ENCODE measurements around the gene CALR.
"Not testable (repeated sequence)": the region's sequence is repeated elsewhere in the genome, so short reads cannot be mapped to it uniquely, and the experiment has no call there.

Gene CALR

DNA sequence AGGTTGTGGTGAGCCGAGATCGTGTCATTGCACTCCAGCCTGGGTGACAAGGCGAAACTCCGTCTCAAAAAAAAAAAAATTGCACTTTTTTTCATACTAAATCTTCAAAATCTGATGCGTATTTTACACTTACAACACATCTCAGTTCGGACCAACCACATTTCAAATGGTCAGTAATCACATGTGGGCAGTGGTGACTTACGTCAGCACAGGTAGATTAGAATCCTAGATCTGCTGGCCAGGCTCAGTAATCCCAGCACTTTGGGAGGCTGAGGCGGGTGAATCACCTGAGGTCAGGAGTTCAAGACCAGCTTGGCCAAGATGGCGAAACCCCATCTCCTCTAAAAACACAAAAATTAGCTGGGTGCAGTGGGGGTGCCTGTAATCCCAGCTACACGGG lies 3.3 kb upstream of the CALR start:
- DNase-seq = no peak

DNA sequence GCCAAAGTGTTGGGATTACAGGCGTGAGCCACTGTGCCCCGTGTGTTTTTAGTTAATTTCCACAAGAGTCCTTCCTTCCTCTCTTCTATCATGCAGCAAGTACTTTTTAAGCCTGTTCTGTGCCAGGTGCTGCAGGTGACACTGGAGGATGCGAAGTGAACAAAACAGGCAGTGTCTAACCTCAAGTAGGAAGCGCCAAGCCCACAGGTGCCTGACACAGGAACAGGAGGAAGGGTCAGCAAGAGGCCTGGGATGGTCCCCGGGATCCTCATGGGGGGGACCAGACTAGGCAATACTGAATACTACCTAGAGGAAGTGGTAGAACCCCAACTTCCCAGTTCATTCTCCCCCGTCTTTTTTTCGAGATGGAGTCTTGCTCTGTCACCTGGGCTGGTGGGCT lies 1.8 kb upstream of the CALR start:
- no peak for DNase-seq

DNA sequence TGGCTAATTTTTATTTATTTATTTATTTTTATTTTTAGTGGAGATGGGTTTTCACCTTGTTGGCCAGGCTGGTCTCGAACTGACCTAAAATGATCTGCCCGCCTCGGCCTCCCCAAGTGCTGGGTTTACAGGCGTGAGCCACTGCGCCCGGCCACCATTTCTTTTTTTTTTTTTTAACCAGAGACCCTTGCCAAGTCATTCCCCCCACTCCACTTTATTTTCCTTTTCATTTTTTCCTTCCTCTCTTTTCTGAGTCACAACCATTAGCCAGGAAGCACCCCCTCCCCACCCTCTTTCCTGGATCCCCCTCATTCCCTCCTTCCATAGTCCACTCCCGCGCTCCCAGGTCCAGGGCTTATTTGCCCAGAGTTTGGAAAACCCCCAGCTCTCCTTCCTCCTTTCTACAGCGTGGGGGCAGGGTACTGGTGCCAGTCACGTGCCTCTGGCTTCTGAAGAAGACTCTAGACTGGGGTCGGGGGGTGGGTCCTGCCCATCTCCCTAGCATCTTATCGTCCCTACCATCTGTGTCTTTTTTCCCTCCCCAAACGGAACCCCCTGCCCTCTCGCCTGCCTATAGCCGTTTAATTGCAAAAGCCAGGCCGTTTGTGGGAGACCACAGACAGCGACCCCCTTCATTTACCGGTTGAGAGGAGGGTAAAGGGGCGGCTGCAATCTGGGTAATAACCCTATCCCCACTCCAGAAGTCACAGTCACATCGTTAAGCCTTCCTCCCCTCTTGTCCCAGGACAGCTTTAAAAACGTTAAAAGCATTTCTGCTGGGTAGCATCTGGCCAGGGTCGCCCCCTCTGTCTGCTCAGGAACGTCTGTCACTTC lies 1.1 kb upstream of the CALR start:
- DNase-seq = no peak

DNA sequence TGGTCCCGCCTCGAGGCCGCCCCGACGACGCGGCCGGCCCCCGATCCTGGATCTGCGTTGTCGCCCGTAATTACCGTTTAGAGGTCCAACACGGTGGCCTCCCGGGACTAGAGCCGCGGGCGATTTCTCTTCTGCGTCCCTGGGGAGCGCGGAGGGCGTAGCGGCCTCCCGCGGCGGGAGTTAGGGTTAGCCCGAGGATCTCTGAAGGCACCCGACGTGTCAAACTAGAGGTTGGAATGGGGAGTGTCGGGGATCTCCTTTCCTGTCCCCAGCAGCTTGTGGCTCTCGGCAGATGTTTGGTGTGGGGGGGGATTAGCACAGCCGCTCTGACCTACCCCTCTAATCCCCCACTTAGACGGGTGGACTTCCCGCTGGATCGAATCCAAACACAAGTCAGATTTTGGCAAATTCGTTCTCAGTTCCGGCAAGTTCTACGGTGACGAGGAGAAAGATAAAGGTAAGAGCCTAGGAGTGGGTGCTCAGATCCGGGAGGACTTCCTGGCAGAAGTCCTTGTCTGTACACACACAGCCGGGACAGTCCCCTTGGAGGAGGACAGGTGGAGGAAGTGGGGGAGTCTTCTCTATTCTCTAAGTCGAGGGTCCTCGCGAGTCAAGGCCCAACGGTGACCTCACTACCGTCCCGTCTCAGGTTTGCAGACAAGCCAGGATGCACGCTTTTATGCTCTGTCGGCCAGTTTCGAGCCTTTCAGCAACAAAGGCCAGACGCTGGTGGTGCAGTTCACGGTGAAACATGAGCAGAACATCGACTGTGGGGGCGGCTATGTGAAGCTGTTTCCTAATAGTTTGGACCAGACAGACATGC lies 581 bp downstream of the CALR start:
- DNase-seq = no peak

DNA sequence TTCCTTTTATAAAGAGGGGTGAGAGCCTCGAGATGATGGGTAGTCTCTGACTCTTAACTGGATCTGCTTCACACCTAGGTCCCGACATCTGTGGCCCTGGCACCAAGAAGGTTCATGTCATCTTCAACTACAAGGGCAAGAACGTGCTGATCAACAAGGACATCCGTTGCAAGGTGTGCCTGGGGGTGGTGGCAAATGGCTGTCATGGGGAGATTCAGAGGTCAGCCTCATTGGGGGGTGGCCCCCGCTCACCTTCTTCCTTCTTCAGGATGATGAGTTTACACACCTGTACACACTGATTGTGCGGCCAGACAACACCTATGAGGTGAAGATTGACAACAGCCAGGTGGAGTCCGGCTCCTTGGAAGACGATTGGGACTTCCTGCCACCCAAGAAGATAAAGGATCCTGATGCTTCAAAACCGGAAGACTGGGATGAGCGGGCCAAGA lies 1.6 kb downstream of the CALR start:
- DNase-seq = no peak

DNA sequence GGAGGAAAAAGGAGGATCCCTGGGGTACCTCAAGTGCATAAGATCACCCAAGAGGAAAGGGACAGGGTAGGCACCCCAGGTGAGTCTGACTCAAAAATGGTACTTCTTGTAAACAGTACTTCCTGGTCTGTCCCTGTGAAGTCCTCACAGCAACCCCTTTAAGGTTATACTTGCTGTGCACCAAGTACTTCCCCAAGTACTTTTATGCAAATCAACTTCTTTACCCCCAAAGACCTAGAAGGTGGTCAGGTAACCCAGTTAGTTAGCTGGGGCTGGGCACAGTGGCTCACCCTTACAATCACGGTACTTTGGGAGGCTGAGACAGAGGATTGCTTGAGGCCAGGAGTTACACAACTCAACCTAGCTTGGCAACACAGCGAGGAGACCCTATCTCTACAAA lies 2.5 kb downstream of the CALR start:
- no peak for DNase-seq

DNA sequence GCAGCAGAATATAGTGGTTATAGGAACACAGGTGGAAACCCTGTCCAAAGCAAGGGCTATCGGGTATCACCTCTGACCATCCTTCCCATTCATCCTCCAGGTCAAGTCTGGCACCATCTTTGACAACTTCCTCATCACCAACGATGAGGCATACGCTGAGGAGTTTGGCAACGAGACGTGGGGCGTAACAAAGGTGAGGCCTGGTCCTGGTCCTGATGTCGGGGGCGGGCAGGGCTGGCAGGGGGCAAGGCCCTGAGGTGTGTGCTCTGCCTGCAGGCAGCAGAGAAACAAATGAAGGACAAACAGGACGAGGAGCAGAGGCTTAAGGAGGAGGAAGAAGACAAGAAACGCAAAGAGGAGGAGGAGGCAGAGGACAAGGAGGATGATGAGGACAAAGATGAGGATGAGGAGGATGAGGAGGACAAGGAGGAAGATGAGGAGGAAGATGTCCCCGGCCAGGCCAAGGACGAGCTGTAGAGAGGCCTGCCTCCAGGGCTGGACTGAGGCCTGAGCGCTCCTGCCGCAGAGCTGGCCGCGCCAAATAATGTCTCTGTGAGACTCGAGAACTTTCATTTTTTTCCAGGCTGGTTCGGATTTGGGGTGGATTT lies 5.1 kb downstream of the CALR start:
- no peak for DNase-seq

DNA sequence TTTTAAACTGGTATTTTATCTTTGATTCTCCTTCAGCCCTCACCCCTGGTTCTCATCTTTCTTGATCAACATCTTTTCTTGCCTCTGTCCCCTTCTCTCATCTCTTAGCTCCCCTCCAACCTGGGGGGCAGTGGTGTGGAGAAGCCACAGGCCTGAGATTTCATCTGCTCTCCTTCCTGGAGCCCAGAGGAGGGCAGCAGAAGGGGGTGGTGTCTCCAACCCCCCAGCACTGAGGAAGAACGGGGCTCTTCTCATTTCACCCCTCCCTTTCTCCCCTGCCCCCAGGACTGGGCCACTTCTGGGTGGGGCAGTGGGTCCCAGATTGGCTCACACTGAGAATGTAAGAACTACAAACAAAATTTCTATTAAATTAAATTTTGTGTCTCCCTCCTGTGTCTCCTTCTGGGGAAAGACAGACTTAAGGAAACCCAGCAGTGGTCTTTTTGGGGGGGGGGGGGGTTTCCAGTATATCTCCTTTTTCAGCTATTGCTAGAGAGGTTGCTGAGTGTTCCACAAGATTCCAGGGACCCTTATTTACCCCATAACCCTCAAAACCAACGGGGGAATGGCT lies 5.8 kb downstream of the CALR start:
- DNase-seq = no peak

DNA sequence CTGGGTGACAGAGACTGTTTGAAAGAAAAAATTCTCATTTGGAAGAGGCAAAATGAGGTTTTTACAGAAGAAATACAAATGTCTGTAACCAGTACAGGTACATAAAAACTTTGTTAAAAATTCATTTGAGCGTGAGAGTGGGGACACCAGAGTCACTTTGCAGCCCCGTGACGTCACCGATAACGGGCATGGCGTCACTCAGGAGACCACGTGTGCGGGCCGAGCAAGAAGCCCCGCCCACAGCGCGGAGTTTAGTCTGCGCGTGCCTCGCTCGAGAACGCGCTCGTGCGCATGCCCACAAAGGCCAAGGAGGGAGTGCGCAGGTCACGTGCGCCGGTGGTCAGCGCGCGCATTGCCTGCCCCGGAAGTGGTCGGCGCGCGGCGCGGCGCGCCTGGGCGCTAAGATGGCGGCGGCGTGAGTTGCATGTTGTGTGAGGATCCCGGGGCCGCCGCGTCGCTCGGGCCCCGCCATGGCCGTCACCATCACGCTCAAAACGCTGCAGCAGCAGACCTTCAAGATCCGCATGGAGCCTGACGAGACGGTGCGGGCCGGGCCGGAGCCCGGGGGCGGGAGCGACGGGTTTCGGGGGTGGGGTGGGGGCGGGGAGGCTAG lies 7.2 kb downstream of the CALR start, which contains the start of gene RAD23A:
TSS of gene RAD23A (plus strand) at position 384 of the 613 bp plus-strand sequence. CDS start at position 471, 87 bp downstream.
- peak; percentile 93 for DNase-seq

DNA sequence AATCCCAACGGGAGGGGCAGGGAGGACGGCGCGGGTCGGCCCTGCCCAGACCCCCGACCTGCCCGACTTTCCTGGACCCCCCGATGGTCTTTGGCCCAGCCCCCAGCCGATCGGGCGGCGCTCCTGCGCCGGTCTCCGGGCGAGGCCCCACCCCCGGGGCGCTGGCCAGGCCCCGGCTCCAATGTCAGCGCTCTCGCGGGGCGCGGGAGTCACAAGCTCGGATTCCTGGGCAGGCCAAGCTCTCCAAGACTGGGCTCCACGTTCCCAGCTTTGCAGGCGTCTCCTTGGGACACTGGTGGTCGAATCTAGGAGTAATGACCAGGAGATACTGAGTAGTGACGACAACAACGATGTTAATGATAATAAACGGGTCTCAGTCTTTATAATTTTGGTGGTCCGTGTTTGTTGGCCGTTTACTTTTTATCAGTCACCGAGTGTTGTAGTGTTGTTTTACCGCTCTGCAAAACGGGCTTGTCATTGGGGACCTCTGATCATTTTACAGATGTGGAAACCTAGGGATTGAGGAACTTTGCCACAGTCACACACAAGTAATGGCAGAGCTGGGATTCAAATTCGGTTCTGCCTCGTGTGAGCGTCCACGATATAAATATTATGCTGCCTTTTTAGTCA lies 7.8 kb downstream of the CALR start:
- DNase-seq = no peak

DNA sequence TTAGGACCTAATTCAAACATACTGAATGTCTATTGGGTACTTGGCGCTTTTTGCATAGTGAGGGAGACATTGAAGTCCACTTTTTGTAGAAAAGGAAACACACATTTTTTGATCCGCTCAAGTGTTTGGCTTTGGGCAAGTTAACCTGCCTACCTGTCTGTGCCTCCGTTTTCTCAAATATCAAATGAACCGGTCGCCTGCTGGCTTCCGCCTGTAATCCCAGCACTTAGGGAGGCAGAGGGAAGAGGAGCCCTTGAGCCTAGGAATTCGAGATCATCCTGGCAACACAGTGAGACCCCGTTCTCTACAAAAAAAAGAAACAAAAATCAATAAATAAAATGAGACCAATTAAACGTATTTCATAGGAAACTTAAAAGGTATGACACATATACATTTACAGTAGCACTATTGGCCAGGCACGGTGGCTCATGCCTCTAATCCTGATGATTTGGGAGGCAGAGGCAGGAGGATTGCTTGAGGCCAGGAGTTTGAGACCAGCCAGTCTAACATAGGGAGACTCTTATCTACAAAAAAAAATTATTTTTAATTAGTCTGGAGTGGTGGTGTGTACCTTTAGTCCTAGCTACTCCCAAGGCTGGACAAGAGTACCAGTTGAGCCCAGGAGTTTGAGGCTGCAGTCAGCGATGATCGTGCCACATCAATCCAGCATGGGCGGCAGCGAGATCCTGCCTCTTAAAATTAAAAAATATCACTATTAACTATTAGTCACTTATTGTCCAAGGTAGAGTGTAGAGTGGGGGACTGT lies 8.5 kb downstream of the CALR start:
- DNase-seq = no peak

DNA sequence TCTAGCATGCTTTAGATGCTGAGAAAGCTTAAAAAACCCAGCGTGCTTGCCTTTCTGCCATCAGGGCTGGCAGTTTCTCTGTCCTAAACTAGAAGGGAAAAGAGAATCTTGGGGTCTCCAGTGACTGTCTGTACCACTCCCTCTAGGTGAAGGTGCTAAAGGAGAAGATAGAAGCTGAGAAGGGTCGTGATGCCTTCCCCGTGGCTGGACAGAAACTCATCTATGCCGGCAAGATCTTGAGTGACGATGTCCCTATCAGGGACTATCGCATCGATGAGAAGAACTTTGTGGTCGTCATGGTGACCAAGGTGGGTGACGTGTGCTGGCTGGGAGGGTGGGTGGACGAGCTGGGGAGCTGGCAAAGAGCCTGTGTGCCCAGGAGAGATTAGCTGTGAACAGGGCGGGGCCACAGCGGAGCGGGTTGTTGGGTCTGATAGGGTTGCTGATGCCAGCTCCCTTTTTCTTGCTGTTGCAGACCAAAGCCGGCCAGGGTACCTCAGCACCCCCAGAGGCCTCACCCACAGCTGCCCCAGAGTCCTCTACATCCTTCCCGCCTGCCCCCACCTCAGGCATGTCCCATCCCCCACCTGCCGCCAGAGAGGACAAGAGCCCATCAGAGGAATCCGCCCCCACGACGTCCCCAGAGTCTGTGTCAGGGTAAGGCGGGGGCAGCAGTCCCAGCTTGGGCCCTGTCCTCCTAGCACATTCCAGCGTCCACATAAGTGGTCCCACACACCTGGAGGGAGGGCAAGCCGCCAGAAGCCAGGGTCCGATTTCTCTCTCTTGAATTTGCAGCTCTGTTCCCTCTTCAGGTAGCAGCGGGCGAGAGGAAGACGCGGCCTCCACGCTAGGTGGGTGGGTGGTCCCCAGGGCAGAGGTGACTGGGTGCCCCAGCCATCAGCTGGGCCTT lies 9.5 kb downstream of the CALR start:
- DNase-seq = no peak

DNA sequence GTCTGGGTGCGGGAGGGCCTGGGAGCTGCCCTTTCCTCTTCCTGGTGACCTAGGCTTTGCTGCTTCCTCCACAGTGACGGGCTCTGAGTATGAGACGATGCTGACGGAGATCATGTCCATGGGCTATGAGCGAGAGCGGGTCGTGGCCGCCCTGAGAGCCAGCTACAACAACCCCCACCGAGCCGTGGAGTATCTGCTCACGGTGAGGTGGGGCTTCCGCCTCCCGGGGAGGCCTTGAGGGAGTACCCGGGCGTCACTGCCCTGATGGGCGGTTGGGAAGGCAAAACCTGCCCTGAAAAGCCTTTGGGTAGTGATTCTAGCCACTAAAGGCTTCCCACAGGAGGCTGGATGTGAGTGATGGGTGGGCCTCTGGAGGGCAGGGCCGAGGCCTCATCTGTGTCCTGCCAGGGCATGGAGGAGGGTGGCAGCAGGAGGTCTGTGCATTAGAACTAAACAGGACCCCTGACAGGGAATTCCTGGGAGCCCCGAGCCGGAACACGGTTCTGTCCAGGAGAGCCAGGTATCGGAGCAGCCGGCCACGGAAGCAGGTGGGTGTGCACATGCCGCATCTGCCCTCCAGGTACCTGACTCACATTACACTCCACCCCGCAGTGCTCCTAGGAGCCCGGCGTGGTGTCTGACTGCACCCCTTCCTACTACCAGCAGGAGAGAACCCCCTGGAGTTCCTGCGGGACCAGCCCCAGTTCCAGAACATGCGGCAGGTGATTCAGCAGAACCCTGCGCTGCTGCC lies 10.4 kb downstream of the CALR start:
- DNase-seq = no peak

DNA sequence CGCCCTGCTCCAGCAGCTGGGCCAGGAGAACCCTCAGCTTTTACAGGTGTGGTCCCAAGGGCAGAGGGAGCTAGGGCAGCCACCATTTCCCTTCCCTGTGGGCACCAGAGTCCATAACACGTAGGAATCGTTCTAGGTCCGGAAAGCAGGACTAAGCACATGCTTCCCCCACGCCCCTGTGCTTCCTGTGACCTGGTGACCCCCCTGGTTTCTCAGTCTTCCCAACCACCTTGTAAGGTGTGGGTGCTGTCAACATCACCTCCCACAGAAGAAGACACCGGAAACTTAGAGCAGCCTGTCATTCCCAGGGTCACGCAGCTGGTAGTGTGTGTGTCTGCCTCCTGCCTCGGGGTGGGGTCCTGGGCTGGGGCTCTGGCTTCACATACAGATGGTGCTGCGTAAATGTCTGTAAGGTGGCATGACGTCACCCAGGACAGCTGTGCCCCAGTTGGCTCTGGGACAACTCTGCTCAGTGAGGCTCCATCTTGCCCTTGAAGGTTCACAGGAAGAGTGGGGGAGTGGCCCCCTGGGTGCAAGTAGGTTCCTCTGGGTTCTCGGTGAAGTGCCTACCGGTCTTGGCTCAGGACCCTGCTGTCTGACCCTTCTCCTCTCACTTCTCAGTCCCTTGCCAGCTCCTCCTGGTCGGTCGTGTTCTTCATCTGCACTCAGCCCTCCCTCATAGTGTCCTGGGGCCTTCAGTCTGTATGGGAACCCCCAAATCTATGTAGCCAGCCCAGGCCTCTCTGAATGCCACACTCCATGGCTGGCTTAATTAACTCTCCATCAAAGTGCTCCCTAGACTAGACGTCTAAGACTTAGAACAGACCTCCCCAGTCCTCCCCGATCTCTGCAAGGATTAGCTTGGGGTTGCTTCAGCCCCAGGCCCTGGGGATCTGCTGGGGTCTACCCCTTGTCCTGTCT lies 11.2 kb downstream of the CALR start:
- DNase-seq = no peak

DNA sequence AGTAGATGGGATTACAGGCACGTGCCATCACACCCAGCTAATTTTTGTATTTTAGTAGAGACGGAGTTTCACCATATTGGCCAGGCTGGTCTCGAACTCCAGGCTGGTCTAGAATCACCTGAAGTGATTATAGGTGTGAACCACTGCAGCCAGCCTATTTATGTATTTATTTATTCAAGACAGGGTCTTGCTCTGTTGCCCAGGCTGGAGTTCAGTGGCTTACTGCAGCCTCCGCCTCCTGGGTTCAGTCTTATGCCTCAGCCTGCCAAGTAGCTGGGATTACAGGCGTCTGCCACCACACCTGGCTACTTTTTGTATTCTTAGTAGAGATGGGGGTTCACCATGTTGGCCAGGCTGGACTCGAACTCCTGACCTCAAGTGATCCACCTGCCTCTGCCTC lies 13.6 kb downstream of the CALR start:
- DNase-seq = not testable (repeated sequence)

DNA sequence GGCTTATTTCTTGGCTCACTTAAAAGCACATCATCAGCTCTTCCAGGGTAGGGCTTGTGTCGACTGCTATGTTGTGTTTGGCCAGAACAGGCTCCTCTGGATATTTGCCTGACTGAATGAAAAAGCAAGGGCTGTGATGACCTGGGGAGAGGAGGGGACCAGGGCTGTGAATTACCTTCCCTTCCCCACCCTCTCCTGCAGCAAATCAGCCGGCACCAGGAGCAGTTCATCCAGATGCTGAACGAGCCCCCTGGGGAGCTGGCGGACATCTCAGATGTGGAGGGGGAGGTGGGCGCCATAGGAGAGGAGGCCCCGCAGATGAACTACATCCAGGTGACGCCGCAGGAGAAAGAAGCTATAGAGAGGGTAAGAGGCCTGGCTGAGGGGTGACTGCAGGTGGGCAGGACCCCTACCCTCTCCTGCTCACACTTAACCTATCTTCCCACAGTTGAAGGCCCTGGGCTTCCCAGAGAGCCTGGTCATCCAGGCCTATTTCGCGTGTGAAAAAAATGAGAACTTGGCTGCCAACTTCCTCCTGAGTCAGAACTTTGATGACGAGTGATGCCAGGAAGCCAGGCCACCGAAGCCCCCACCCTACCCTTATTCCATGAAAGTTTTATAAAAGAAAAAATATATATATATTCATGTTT lies 14.2 kb downstream of the CALR start:
- no peak for DNase-seq

DNA sequence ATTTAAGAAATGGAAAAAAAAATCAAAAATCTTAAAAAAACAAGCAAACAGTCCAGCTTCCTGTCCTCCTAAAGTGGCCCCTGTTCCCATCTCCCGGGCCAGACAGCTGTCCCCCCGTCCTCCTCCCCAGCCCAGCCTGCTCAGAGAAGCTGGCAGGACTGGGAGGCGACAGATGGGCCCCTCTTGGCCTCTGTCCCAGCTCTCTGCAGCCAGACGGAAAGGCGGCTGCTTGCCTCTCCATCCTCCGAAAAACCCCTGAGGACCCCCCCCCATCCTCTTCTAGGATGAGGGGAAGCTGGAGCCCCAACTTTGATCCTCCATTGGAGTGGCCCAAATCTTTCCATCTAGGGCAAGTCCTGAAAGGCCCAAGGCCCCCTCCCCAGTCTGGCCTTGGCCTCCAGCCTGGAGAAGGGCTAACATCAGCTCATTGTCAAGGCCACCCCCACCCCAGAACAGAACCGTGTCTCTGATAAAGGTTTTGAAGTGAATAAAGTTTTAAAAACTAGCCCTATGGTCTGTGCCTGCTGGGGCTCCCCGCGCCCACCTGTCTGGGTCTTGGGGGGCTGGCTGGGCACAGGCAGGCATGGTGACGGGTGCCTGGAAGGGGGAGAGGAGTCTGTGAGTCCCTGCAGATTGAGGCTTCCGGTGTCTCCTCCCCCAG lies 14.9 kb downstream of the CALR start:
- no peak for DNase-seq
